Stimulated activated CD4-positive, alpha-beta T cell treated with anti-CD3 and anti-CD28 coated beads, Interleukin-1b, Interleukin-23, amount 100 ng/mL, for 4 hours (primary cell): ENCODE data around the gene MDM1.

Source experiments
- DNase-seq, 2 donors: peaks; one replicate each; pipeline ENCODE4 v3.0.0-alpha.2; 2020; ENCODE audit warnings: low read depth in 2 of 2

The MDM1 gene

DNA sequence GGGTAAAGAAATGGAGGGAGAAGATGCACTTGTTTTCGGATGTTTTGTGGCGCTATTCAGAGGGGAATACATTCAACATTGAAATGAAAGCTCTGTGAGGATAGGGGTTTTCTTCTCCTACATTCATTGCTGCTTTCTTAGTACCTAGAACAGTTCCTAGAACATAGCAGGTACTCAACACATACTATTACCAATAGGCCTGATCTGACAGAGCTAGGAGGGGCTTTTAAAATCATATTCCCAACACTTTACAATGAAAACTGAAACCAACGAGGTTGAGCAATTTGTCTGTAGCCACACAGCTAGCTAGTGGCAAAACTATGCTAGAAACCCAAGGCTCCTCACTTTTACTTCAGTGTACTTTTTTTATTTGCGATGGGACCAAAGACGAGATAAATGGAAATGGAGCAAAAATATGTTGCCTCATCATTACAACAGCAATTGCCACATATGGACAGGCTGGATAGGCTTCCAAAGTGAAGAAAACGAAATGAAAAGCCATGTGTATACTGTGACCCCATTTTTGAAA lies 55.7 kb downstream of the MDM1 start:
- no peak for DNase-seq

- DNase-seq, result no peak
Observed at GRCh38 chr12:68272732-68273131, 59.4 kb downstream of the MDM1 start.

- no peak for DNase-seq
Observed at GRCh38 chr12:68271346-68271745, 60.8 kb downstream of the MDM1 start.

- DNase-seq, result no peak
Observed at GRCh38 chr12:68270358-68270757, 61.8 kb downstream of the MDM1 start.

DNA sequence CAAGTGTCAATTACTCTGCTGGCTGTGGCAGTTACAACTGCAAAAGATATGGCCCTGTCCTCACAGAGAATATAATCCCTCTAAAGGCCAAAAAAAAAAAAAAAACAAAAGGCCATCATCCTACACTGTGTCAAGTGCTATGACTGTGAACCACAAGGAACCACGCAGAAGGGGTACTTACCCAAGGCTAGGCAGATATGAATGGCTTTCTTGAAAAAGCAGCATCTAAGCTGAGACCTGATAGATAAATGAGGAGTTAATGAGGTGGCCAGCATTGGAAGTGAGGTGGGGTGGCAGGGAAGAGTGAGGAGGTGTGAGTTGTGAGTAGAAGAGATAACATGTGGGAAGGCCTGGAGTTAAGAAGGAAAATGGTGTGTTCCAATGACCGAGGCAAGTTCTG lies 62.4 kb downstream of the MDM1 start:
- no peak for DNase-seq

GRCh38 chr12:68268967-68269366 lies 63.2 kb downstream of the MDM1 start:
- no peak for DNase-seq

DNA sequence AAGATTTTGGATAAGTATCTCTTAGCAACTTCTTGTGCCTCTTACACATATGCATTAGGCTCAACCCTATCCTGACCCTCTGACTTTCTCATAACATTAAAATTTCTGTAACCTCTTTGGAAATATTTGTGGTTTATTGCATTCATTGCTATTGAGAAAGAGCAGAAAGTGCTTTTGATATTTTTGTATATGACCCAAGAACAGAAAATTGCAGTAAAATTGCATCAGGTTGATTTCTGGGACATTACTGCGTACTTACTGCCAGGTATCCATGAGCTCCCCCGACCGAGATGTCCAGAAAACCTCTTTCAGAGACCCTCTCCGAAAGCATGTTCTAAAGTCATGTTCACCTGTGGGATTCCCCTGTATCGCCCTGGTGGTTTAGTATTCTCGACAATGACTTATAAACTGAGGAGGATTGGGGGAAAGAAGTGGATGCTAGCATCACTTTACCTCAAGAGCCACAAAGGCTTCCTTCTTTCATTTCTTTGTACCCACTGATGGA lies 64.2 kb downstream of the MDM1 start:
- no peak for DNase-seq

- DNase-seq, result no peak
Observed at GRCh38 chr12:68264857-68265256, 67.3 kb downstream of the MDM1 start.

- no peak for DNase-seq
Observed at GRCh38 chr12:68264158-68264855, 67.9 kb downstream of the MDM1 start.

DNA sequence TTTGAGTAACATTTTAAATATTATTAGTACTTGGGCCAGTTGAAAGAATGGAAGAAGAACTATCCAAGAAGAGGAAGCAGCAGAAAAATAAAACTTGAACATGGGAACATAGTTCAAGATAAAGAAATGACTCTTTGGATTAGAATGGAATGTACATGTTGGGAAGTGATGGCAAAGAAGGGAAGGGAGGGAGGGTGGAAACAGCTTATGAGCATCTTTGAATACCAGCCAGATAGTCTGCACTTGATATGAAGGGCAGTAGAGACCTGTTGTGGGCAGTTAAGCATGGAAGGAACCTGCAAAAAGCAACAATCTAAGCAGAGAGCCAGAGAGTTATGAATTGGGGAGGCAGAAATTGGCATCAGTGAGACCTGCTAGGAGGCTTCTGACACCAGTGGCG lies 68.8 kb downstream of the MDM1 start:
- DNase-seq, result no peak

DNA sequence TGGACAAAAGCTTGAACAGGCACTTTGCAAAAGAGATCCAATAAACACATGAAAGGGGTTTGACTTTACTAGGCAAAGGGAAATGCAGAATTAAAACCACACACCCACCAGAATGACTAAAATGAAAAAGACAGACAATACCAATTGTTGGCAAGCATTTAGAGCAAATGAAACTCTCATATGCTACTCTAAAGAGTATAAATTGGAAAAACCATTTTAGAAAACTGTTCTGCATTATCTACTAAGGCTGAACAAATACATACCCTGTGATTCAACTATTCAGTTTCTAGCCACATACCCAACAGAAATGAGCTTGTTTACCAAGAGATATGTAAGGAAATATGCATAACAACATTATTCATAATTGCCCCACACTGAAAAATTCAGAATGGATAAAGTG lies 70.3 kb downstream of the MDM1 start:
- DNase-seq, result no peak

GRCh38 chr12:68260153-68260552 lies 72.0 kb downstream of the MDM1 start:
- DNase-seq, result no peak

GRCh38 chr12:68259318-68259940 lies 72.7 kb downstream of the MDM1 start:
- DNase-seq, result no peak

DNA sequence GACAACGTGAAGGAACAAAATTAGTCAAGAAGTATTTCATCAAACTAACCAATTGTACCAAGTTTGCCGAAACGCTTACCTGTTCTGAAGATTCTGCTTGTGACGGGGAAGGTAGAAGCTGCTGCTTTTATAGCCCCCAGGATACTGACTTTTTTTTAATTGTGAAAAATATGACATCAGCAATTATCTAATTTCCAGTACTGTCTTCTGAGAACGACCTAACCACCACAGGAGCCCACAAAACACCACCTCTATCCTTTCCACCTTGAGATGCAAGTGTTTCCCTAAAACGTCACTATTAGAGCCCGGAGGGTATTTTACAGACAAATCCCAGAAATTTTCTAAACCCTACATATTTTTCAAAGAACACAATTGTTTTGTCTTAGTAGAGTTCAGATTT lies 78.7 kb downstream of the MDM1 start, which contains the start of gene IL22:
Gene IL22, minus strand, starts transcription at position 101 of the 400 bp plus-strand sequence. CDS start 156 bp downstream, outside the sequence.
- no peak for DNase-seq

DNA sequence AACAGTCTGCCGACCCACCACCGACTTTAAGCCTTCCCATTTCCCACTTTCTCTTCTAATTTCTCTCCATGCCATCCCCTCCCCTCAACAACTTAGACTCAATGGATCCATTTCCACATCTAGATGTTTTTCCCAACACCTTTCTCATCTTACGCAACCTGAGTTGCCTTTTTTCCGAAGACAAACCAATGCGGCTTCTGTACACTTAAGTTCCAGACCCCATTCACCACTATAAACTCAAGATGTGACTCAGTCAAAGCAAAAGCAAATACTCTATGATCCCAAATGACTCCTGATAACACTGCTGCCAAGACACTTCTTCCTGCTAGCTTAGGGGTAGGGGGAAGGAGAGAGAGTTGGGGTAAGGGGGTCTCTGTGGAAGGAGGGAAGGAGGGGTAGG lies 80.1 kb downstream of the MDM1 start:
- no peak for DNase-seq

DNA sequence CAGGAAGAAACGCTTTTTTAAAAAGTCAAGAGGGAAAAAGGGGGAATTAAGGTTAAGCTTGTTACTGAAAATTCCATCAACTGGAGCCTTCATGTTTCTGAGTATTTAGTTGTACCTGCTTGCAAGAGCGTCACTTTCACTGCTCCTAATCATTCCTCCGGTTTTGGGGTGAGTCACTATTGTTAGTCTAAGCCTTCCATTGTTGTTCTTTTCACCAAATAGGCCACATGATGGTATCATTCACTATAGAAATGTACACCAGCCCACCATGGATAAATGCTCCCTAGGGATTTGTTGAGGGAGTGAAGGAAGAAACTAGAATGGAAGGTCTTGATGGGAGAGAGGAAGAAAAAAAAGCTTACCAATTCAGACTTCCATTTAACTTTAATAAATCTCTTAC lies 81.7 kb downstream of the MDM1 start:
- no peak for DNase-seq

DNA sequence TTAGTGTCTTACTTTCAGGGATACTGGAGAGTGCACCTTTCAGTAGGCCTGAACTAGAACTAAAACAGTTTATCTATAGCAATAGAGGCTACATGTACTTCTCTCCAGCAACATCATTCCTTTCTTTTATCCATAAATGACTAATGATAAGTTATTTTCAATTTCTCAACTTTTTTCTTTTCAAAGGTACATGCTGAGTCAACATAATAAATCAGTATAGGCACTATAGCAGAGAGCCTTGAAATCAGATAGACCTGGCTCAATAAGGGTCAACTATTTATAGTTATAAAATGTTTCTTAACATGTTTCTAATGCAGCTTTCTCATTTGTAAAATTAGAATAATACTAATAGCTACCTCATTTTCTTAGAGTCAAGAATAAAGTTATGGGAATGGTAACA lies 84.4 kb downstream of the MDM1 start:
- DNase-seq, result no peak

- DNase-seq, result no peak
Observed at GRCh38 chr12:68246350-68246749, 85.8 kb downstream of the MDM1 start.

DNA sequence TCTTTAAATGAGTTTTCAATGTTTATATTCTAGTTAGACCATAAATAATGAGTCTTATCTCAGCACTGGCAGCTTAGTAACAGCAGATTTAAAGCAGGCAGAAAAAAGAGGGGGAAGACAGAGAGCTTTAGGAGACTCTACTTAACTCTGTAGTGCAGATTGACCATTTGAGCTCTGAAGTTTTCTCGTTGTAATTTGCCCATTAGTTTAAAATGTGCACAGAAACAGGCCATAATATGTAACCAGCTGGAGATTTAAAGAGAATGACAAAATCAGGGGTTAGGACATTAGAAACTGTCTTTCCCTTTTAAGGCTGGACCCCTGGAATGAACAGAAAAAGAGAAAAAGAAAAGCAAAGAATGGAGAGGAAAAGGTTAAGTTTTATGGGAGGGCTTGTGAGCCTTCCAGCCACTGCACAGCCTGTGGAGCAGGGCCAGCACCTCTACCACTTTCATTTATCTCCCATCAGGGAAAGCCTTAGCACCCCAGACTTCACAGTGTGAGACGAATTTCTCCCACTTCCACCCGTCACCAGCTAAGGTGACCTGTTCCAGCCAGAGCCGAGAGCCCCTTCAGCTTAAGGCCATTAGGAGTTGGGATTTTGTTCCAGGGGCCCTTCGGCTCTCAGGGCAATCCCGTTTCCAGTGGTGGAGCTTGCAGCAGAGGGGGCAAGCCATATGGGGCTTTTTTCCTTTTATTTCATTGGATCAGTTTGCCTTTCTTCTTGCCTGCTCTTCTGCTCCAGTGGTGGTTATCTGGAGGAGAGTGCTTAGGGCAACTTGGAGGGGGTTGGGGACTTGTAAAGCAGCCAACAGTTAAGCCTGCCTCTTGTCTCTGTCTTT lies 86.8 kb downstream of the MDM1 start:
- DNase-seq, result no peak
